GM18520 (cell line): ENCODE results near the gene GIT1.

Experiments used
- ATAC-seq: cut with Tn5 transposase; IDR thresholded peaks from one replicate; pipeline ENCODE4 v1.9.1; 2021; ENCODE audit not compliant: unreplicated experiment

GIT1 gene

GRCh38 chr17:29524692-29525091, 64.8 kb downstream of the GIT1 start:
- no peak for ATAC-seq
